H1 (cell line): ENCODE data around the gene JUN. TPM values are rescaled to one million over a fixed set of nuclear protein-coding genes. Genes with fewer than 3 reads are reported as not detected.

Source experiments
- KDM1A ChIP-seq: fragments of 200-600, 300-600 bp; sonication (generic); IDR thresholded peaks from 2 replicates; pipeline ENCODE4 v1.7.1; 2016; ENCODE audit warnings: mild to moderate bottlenecking, low read length, borderline replicate concordance
- POU5F1 ChIP-seq: IDR thresholded peaks from 2 replicates; pipeline ENCODE4 v1.6.1; 2011; ENCODE audit warnings: low read depth, mild to moderate bottlenecking, low read length, moderate library complexity
- RAD21 ChIP-seq, 2 experiments: IDR thresholded peaks in 1 of 2; conservative IDR thresholded peaks in 1 of 2; 2 replicates each; pipeline ENCODE4 v1.6.1; 2011; ENCODE audit warnings: low read depth in 2 of 2, low read length in 2 of 2, improper control_type of control experiment in 1 of 2, inconsistent platforms in 1 of 2, mild to moderate bottlenecking in 1 of 2, moderate library complexity in 1 of 2
- polyA plus RNA-seq, 7 experiments: library from polyadenylated mRNA; depleted of rRNA in 3 of 7; stranded (reverse) in 5 of 7; unstranded in 2 of 7; fragments of >200 nt in 5 of 7; fragments of 200-250 nt in 2 of 7; gene quantifications; 1 replicate in 5 of 7; 2 replicates in 1 of 7; 4 replicates in 1 of 7; pipeline versions ENCODE4 v1.2.1 to v1.2.3, GENCODE V29; 2011 to 2013; ENCODE audit warnings: missing spikeins in 2 of 7, mixed read lengths in 2 of 7
- total RNA-seq: library from RNA; stranded (reverse); fragmentation: NEBNext Ultra II Directional; extraction: Animal tissue kit (Norgen Biotek cat#: 25700); gene quantifications from 2 replicates; pipeline ENCODE4 v1.2.1, GENCODE V29; 2021
- TF ChIP-seq, protein P1 (sequence below): IDR thresholded peaks from 2 replicates; pipeline ENCODE4 v1.6.1; 2011; ENCODE audit warnings: low read depth, mild to moderate bottlenecking, low read length; ENCODE audit not compliant: insufficient read depth

JUN gene
- total and polyA plus RNA-seq, 2 of the 8 experiments (the other 6 are each of a cell fraction or from before 2014, with no cell fraction given) = 4.4 to 10.9 TPM

DNA sequence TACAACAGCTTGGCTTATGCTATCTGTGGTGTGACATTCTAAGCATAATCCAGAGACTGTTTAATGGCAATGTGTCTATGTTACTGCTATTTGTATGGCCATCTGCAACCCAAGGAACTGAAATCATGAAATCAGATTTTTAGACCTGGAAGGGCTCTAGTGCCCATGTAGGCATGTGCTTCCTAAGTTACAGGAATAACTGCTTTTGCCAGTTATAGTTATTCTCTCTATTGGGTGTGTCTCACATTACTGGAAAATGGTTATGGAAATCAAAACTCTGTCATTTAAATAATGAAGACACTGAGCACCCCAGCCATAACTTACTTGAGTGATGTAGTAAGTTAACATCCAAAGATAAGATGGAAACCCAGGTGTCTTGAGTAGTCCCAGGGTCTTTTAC lies 12.6 kb upstream of the JUN start (continued):
- TF ChIP-seq, protein P1, sequence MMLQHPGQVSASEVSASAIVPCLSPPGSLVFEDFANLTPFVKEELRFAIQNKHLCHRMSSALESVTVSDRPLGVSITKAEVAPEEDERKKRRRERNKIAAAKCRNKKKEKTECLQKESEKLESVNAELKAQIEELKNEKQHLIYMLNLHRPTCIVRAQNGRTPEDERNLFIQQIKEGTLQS = no peak
- no peak for TF ChIP-seq RAD21 (IDR thresholded peaks at IDR 0.05 in 1 of 2, conservative IDR thresholded peaks at IDR 0.05 in 1 of 2; ENCODE audit: low read depth in 2 of 2, low read length in 2 of 2)
- TF ChIP-seq POU5F1 = no peak
- TF ChIP-seq KDM1A = no peak
